GM23248 (cell line): ENCODE measurements around the gene TMEM187. TPM values are rescaled to one million over a fixed set of nuclear protein-coding genes. Genes with fewer than 3 reads are reported as not detected.

Experiments used
- DNase-seq: peaks from one replicate; pipeline ENCODE4 v3.0.0-alpha.2; 2015
- H2AFZ ChIP-seq: fragments of 200-600 bp; sonication (generic); 2 replicates; pipeline ENCODE4 v1.6.1; 2016; ENCODE audit warnings: antibody characterized with exemption
- H3F3A ChIP-seq: fragments of 200-600 bp; sonication (generic); 2 replicates; pipeline ENCODE4 v1.6.1; 2016; ENCODE audit warnings: mild to moderate bottlenecking, antibody characterized with exemption, mixed run types; ENCODE audit not compliant: insufficient read depth
- H3K27ac ChIP-seq: fragments of 200-600 bp; sonication (generic); 2 replicates; pipeline ENCODE4 v1.5.1; 2016; ENCODE audit warnings: mild to moderate bottlenecking
- H3K27me3 ChIP-seq: fragments of 200-600 bp; sonication (generic); replicated peaks from 2 replicates; pipeline ENCODE4 v1.6.1; 2016; ENCODE audit warnings: mild to moderate bottlenecking; ENCODE audit not compliant: insufficient read depth
- H3K36me3 ChIP-seq: fragments of 200-600 bp; sonication (generic); 2 replicates; pipeline ENCODE4 v1.6.1; 2016; ENCODE audit warnings: low read depth, mild to moderate bottlenecking
- H3K4me1 ChIP-seq: fragments of 200-600 bp; sonication (generic); 2 replicates; pipeline ENCODE4 v1.6.1; 2016; ENCODE audit warnings: mild to moderate bottlenecking; ENCODE audit not compliant: insufficient read depth
- H3K4me2 ChIP-seq: fragments of 200-600 bp; sonication (generic); one replicate; pipeline ENCODE4 v1.6.1; 2016; ENCODE audit warnings: mild to moderate bottlenecking; ENCODE audit not compliant: unreplicated experiment
- H3K4me3 ChIP-seq: fragments of 200-600 bp; sonication (generic); 2 replicates; pipeline ENCODE4 v1.5.1; 2016; ENCODE audit warnings: mild to moderate bottlenecking
- H3K79me2 ChIP-seq: fragments of 200-600 bp; sonication (generic); 2 replicates; pipeline ENCODE4 v1.6.1; 2016; ENCODE audit warnings: mild to moderate bottlenecking; ENCODE audit not compliant: insufficient read depth
- H3K9ac ChIP-seq: fragments of 200-600 bp; sonication (generic); 2 replicates; pipeline ENCODE4 v1.6.1; 2016; ENCODE audit warnings: mild to moderate bottlenecking
- H3K9me2 ChIP-seq: fragments of 200-600 bp; sonication (generic); 2 replicates; pipeline ENCODE4 v1.6.1; 2016; ENCODE audit warnings: mixed run types, mild to moderate bottlenecking, moderate library complexity; ENCODE audit not compliant: insufficient read depth
- H3K9me3 ChIP-seq: fragments of 200-600 bp; sonication (generic); one replicate; pipeline ENCODE4 v1.6.1; 2017; ENCODE audit warnings: low read depth
- H4K20me1 ChIP-seq: fragments of 200-600 bp; sonication (generic); 2 replicates; pipeline ENCODE4 v1.6.0; 2016; ENCODE audit not compliant: insufficient read depth
- EZH2 ChIP-seq: fragments of 200-600 bp; sonication (generic); IDR thresholded peaks from 2 replicates; pipeline ENCODE4 v1.6.1; 2018; ENCODE audit warnings: antibody characterized with exemption, mild to moderate bottlenecking; ENCODE audit not compliant: insufficient read depth, poor library complexity, severe bottlenecking
- EZH2phosphoT487 ChIP-seq: fragments of 200-600 bp; sonication (generic); IDR thresholded peaks from 2 replicates; pipeline ENCODE4 v1.6.1; 2018; ENCODE audit warnings: antibody characterized with exemption, moderate library complexity, mild to moderate bottlenecking, low read depth; ENCODE audit not compliant: insufficient read depth
- WGBS, 2 experiments: methylation state at CpG; one replicate each; pipeline ENCODE4 v1.1.6; 2015 to 2017; ENCODE audit warnings: low lambda C conversion rate in 2 of 2, low coverage in 1 of 2; ENCODE audit errors: missing lambda C conversion rate in 2 of 2; 5-methylcytosine and 5-hydroxymethylcytosine counted together
- in situ Hi-C: fragments of 300-500 bp; cut with MboI; formaldehyde crosslinking; loops from 2 replicates; pipeline ENCODE4 v1.15.0; 2020
- polyA plus RNA-seq: library from polyadenylated mRNA; unstranded; fragments of >200 nt; fragmentation: Nextera tagmentation; extraction: Ambion mirVana; gene quantifications from 2 replicates; pipeline ENCODE4 v1.2.1, GENCODE V29; 2016
- total RNA-seq: library from RNA; depleted of rRNA; stranded (reverse); fragments of >200 nt; shearing (Covaris generic); gene quantifications from 2 replicates; pipeline ENCODE4 v1.2.3, GENCODE V29; 2014

The TMEM187 gene
- total and polyA plus RNA-seq, 2 experiments from 2014 or later: 7.6 to 8.5 TPM

- Histone ChIP-seq H3K4me1 (no peaks in the 10 kb centered on the region), H3K79me2 (no peaks in the 10 kb centered on the region), H3K4me3 (no peak overlapping the region), H2AFZ (no peak overlapping the region), H3K9me3 (no peaks in the 10 kb centered on the region), H3K9ac (no peak overlapping the region), H3K27me3 (no peaks in the 10 kb centered on the region), H4K20me1 (no peaks in the 10 kb centered on the region), H3K36me3 (no peaks in the 10 kb centered on the region), H3K27ac (no peak overlapping the region), H3F3A (no peaks in the 10 kb centered on the region), H3K4me2 (no peak overlapping the region), H3K9me2 (no peaks in the 10 kb centered on the region)
- in situ Hi-C loops: no loop called here
- 7 to 54% methylated on average over 12 to 20 of the region's 33 CpGs for WGBS, 2 experiments
- DNase-seq: peak; percentile 66
- TF ChIP-seq EZH2 (no peak), EZH2phosphoT487 (no peak)
Observed at GRCh38 chrX:153953342-153953830, 19.2 kb upstream of the TMEM187 start.

- Histone ChIP-seq H3K9ac (no peak overlapping the region), H2AFZ (no peak overlapping the region), H3F3A (no peaks in the 10 kb centered on the region), H3K79me2 (no peaks in the 10 kb centered on the region), H3K9me3 (no peaks in the 10 kb centered on the region), H3K27me3 (no peaks in the 10 kb centered on the region), H3K36me3 (no peaks in the 10 kb centered on the region), H3K4me2 (no peak overlapping the region), H3K9me2 (no peaks in the 10 kb centered on the region), H3K27ac (no peak overlapping the region), H3K4me1 (no peaks in the 10 kb centered on the region), H3K4me3 (no peak overlapping the region), H4K20me1 (no peaks in the 10 kb centered on the region)
- WGBS, 2 experiments: 82 to 84% methylated on average over 6 to 16 of the region's 33 CpGs
- in situ Hi-C loops: no loop called here
- DNase-seq: no peak
- TF ChIP-seq EZH2: no peak
- TF ChIP-seq EZH2phosphoT487: no peak
Observed at GRCh38 chrX:153953892-153954557, 18.5 kb upstream of the TMEM187 start.

GRCh38 chrX:153954558-153955227, 17.9 kb upstream of the TMEM187 start:
- no peak overlapping the region for H3K4me3 ChIP-seq
- H3K4me2 ChIP-seq: no peak overlapping the region
- no peaks in the 10 kb centered on the region for H3K27me3 ChIP-seq
- no peaks in the 10 kb centered on the region for H3K9me3 ChIP-seq
- in situ Hi-C loops: no loop called here
- H3F3A ChIP-seq: no peaks in the 10 kb centered on the region
- no peak for DNase-seq
- no peaks in the 10 kb centered on the region for H4K20me1 ChIP-seq
- H3K4me1 ChIP-seq: no peaks in the 10 kb centered on the region
- H3K9ac ChIP-seq: no peak overlapping the region
- TF ChIP-seq EZH2phosphoT487 (no peak), EZH2 (no peak)
- H3K79me2 ChIP-seq: no peaks in the 10 kb centered on the region
- H3K36me3 ChIP-seq: no peaks in the 10 kb centered on the region
- H3K27ac ChIP-seq: no peak overlapping the region
- 77 to 91% methylated on average over 15 to 20 of the region's 44 CpGs for WGBS, 2 experiments
- H2AFZ ChIP-seq: no peak overlapping the region
- H3K9me2 ChIP-seq: no peaks in the 10 kb centered on the region

GRCh38 chrX:153955228-153955732, 17.3 kb upstream of the TMEM187 start:
- no peaks in the 10 kb centered on the region for H3K9me2 ChIP-seq
- 77 to 78% methylated on average over 6 to 9 of the region's 12 CpGs for WGBS, 2 experiments
- H3K9me3 ChIP-seq: no peaks in the 10 kb centered on the region
- no peak overlapping the region for H3K4me3 ChIP-seq
- H3K4me2 ChIP-seq: no peak overlapping the region
- no peaks in the 10 kb centered on the region for H3K4me1 ChIP-seq
- no peak overlapping the region for H3K9ac ChIP-seq
- H3F3A ChIP-seq: no peaks in the 10 kb centered on the region
- no peak for DNase-seq
- in situ Hi-C loops: no loop called here
- H3K27me3 ChIP-seq: no peaks in the 10 kb centered on the region
- H2AFZ ChIP-seq: no peak overlapping the region
- H3K27ac ChIP-seq: no peak overlapping the region
- no peaks in the 10 kb centered on the region for H4K20me1 ChIP-seq
- no peaks in the 10 kb centered on the region for H3K79me2 ChIP-seq
- TF ChIP-seq EZH2 (no peak), EZH2phosphoT487 (no peak)
- no peaks in the 10 kb centered on the region for H3K36me3 ChIP-seq
